ENCODE measurements around the gene MED6.

DNA sequence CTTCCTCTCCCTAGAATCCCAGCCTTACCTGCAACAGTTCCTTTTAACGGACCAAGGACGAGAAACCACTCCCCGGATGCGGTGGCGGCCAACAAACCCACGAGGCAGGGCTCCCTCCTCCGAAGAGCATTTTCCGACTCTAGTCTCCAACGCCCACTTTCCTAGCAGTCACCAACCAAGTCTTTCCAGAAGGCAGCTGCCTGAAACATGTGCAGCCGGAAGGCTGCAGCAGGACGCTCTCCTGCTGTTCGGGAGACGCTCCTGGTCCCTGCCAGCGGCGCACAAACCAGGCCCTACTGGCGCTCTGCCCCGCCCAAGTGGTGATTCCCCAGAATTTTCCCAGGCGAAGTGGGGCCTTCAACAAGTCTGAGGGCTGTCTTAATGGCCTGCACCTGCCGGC, 44.6 kb downstream of the MED6 start:
- TF ChIP-seq POLR2A (IDR thresholded peaks at IDR 0.05; ENCODE audit: low read length): no peak
- no peak for TF ChIP-seq GATA1 (IDR thresholded peaks at IDR 0.05; ENCODE audit: low read depth, low read length)

All from erythroblast (primary cell).